Vein endothelial cell (primary cell): ENCODE measurements around the gene SUPV3L1. TPM values are rescaled to one million over a fixed set of nuclear protein-coding genes. Genes with fewer than 3 reads are reported as not detected.

Source experiments
- total RNA-seq: library from RNA; depleted of rRNA; stranded (reverse); fragments of >200 nt; gene quantifications from 2 replicates; pipeline ENCODE4 v1.2.3, GENCODE V29; 2012

SUPV3L1 gene
- total RNA-seq: 20.6 and 26.8 TPM in 2 replicates

GRCh38 chr10:69179743-69180524 lies at the start of gene SUPV3L1:
Gene SUPV3L1 (plus strand): TSS chr10:69180234. CDS start chr10:69180292, 58 bp downstream.

GRCh38 chr10:69220041-69220451 lies 40.0 kb downstream of the SUPV3L1 start, which contains the start of gene HKDC1:
Gene HKDC1 (plus strand): TSS chr10:69220332. CDS start chr10:69220436, 104 bp downstream.

Other genes starting within 250 kb of the SUPV3L1 start
- gene DDX21, start 224.1 kb upstream of the SUPV3L1 start, total RNA-seq: 92.1 and 132 TPM in 2 replicates
- gene KIFBP, start 191.4 kb upstream of the SUPV3L1 start, total RNA-seq: 35.9 and 45.3 TPM in 2 replicates
- 765 and 785 TPM in 2 replicates for gene SRGN, start 92.1 kb upstream of the SUPV3L1 start, total RNA-seq
- gene VPS26A, start 56.1 kb upstream of the SUPV3L1 start, total RNA-seq: 36.6 and 47.8 TPM in 2 replicates
- gene HKDC1, start 40.1 kb downstream of the SUPV3L1 start, total RNA-seq: not detected in 2 replicates
- gene HK1, start 98.3 kb downstream of the SUPV3L1 start, total RNA-seq: 86.6 and 90.9 TPM in 2 replicates
- gene TACR2, start 236.7 kb downstream of the SUPV3L1 start, total RNA-seq: 0.10 and 0.65 TPM in 2 replicates